ENCODE measurements around the gene IGLL5. TPM values are rescaled to one million over a fixed set of nuclear protein-coding genes. Genes with fewer than 3 reads are reported as not detected.

Gene IGLL5
- polyA plus RNA-seq, 4 donors, result 0.28 to 0.29 TPM; not detected in 2

- no peak for DNase-seq (ENCODE audit: low read depth in 4 of 4, low spot score in 2 of 4)
Measured at GRCh38 chr22:22935056-22935545, 47.5 kb downstream of the IGLL5 start.

DNA sequence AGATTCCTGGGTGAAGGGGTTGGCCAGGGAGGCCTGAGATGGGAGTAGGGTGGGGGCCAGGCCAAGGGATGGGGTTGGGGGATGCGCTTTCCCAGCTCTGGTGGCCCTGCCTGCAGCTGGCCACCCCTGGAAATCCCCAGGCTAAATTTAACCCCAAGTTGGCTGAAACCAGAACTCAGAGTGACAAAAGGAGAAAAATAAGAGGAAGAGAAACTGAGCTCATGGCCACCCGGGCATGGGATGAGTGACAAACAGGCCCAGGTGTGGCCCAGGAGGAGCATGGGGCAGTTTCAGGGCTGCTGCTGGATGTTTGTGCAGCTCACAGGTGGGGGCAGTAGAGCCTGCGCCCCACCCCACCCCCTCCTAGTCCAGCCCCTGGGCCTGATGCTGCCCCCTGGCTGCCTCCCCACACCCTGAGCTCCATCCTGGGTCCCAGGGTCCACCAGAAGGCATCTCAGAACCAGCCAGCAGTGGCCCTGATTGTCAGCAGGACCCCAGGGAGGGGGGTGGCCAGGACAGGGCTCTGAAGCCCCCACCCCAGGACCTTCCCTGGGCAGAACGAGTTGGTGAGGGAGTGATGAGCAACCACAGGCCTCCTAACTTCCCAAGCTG is 48.0 kb downstream of the IGLL5 start:
- DNase-seq (ENCODE audit: low read depth in 4 of 4, low spot score in 2 of 4), result no peak

- no peak for DNase-seq (ENCODE audit: low read depth in 4 of 4, low spot score in 2 of 4)
Measured at GRCh38 chr22:22936180-22936914, 48.7 kb downstream of the IGLL5 start.

GRCh38 chr22:22936915-22937656 is 49.5 kb downstream of the IGLL5 start:
- no peak for DNase-seq (ENCODE audit: low read depth in 4 of 4, low spot score in 2 of 4)

GRCh38 chr22:22937894-22938480 is 50.4 kb downstream of the IGLL5 start:
- no peak for DNase-seq (ENCODE audit: low read depth in 4 of 4, low spot score in 2 of 4)

- DNase-seq (ENCODE audit: low read depth in 4 of 4, low spot score in 2 of 4), result no peak
Measured at GRCh38 chr22:22938672-22939587, 51.3 kb downstream of the IGLL5 start.

DNA sequence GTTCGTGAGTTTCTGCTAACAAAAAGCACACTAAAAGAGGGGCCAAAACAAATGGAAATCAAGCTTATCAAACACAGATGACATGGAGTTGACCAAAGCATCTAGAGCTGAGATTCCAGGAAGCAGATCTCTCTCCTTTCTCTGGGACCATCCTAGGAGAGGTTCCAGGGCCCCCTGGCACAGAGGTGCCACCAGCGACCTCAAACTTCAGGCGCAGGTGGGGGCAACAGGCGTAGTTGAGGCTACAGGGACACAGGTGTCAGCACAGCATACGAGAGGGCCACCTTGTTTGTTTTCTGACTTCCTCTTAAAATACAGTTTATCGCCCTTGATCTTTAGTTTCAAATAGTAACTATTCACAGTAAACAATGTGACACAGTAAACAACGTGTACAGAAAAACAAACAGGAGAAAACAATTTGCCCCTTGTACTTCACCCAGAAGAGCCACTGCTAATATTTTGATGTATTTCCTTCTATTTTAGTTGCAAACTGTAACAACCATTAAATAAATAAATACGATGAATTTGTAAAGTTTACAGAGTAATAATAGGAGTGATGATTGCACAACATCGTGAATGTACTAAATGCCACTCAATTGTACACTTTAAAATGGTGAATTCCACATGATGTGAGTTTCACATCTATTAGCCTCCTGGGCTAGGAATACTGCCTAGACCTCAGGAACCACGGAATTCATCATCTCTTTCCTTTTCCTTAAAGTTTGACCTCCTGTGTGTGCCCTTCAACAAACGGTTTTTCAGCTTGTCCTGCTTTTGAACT is 52.2 kb downstream of the IGLL5 start:
- no peak for DNase-seq (ENCODE audit: low read depth in 4 of 4, low spot score in 2 of 4)

DNA sequence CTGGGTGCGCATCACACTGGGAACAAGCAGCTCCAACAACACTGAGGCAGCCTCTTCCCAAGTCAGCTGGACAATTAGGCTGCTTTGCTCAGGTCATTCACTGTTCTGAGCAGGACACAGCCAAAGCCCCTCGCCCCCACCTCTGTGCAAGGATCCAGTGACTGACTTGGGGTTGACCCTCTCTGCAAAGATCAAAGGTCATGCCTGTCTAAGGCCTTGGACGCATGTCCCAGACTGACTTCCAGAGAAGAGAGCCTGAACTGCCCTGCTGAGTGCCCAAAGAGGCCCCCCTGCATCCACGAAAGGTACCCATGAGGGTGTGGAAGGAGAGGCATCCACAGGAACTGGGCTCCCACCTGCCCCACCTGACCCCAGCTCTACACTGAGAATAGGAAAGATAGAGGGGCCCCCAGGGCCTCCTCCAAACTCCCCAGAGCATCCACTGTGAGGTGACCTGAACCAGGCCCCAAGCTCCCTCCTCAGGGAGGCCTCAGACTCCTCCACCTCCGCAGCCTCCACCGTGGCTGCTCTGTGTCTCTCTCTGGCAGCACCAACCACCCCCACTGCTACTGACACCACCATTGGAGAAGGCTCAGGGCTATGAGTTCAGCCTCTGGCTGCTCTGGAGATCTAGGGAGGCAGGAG is 53.5 kb downstream of the IGLL5 start:
- DNase-seq (ENCODE audit: low read depth in 4 of 4, low spot score in 2 of 4), result no peak

- no peak for DNase-seq (ENCODE audit: low read depth in 4 of 4, low spot score in 2 of 4)
Measured at GRCh38 chr22:22941831-22942510, 54.4 kb downstream of the IGLL5 start.

- DNase-seq (ENCODE audit: low read depth in 4 of 4, low spot score in 2 of 4), result peak in 1 of 4 donors; percentile 41
Measured at GRCh38 chr22:22942511-22943329, 55.1 kb downstream of the IGLL5 start.

GRCh38 chr22:22943521-22944267 is 56.1 kb downstream of the IGLL5 start:
- DNase-seq (ENCODE audit: low read depth in 4 of 4, low spot score in 2 of 4), result no peak

DNA sequence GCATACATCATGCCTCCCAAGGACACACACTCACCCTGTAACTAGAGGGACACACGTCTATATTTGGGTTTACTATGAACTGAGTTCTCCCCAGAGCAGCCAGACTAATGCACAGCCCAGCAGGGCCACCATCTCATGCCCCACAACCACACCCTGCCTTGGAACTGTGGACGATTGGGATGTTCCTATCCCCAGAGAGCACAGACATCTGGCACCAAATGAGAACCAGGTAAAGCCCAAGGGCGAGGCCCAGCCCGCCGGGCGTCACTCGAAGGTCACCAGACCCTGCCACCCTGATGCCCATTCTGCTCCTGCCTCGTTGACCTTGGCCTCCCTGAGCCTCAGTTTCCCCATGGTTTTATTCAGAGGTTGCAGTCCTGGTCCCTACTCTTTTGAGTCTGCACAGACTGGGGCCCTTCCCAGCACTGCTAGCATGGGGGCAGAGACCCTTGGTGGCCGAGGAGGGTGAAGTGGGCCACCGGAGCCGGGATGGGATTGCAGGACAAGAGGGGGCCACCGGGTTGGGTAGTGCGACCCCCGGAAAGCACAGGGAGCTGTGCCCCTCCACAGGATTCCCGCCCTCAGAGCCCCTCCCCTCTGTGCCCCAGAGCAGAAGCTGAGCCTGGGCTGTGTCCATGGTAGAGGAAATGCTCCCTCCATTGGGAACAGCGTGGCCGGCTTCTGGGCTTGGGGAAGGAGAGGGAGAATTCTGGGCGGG is 56.8 kb downstream of the IGLL5 start:
- DNase-seq (ENCODE audit: low read depth in 4 of 4, low spot score in 2 of 4), result no peak

DNA sequence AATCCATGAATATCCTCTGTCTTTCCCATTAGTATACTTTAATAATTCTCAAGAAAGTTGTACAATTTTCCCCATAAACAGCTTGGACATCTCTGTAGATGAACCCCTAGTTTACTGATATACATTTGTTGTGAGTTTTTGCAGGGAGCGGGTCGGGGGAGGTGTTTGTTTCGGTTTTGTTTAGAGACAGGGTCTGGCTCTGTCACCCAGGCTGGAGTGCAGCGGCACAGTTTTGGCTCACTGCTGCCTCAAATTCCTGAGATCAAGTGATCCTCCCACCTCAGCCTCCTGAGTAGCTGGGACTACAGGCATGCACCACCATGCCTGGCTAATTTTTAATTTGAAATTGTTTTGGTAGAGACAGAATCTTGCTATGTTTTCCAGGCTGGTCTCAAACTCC is 57.6 kb downstream of the IGLL5 start:
- DNase-seq (ENCODE audit: low read depth in 4 of 4, low spot score in 2 of 4), result no peak
